Measurements from ENCODE around the gene PATE1.

Gene PATE1

DNA sequence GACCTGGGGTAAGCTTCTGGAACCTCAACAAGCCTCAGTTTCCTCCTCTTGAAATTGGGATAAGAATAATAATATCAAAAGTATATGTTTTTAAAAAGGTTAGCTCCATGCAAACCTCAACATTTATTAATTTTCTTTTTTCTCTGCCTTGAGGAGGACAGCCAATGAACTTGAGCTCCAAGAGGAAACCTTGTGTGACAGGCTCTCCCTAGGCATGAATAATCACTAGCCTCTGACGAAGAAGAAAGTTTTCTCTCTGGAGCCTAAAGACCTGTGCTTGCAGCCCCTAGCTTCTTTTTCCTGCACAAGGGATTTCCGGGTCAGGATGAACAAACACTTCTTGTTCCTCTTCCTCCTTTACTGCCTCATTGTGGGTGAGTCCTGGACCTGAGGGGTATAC, 41.7 kb downstream of the PATE1 start, which contains the start of gene PATE3:
TSS of gene PATE3 (plus strand) at position 301 of the 400 bp plus-strand sequence. CDS start at position 326, 25 bp downstream.
- Histone ChIP-seq H3K4me1 (ENCODE audit: control insufficient read depth in 1 of 2, insufficient read depth in 2 of 2, low read length in 2 of 2) (no peaks in the 10 kb centered on the region), H3K4ac (ENCODE audit: low read depth, low read length) (no peak within 1 kb of the TSS), H3K79me1 (ENCODE audit: low read length) (no peaks in the 10 kb centered on the region), H3K9ac (ENCODE audit: low read length) (no peak within 1 kb of the TSS), H2BK120ac (ENCODE audit: insufficient read depth, low read length, poor library complexity) (no peak within 1 kb of the TSS), H3K36me3 (ENCODE audit: control insufficient read depth in 1 of 2, insufficient read depth in 2 of 2, low read length in 2 of 2) (no peaks in the 10 kb centered on the region), H2AFZ (ENCODE audit: insufficient read depth, low read length, poor library complexity) (no peak within 1 kb of the TSS), H3K79me2 (ENCODE audit: control insufficient read depth, insufficient read depth, low read length, poor library complexity) (no peaks in the 10 kb centered on the region), H4K12ac (ENCODE audit: low read depth, low read length) (no peak within 1 kb of the TSS), H3K4me2 (ENCODE audit: low read length) (no peak within 1 kb of the TSS), H3K18ac (ENCODE audit: low read length) (no peak within 1 kb of the TSS), H3K27me3 (ENCODE audit: insufficient read depth, low read length) (no peaks in the 10 kb centered on the region), H2BK5ac (ENCODE audit: low read depth, low read length, poor library complexity) (no peak within 1 kb of the TSS), H3K9me3 (ENCODE audit: insufficient read depth, low read depth, low read length) (no peaks in the 10 kb centered on the region), H2BK12ac (ENCODE audit: low read length) (no peak within 1 kb of the TSS), H3K4me3 (ENCODE audit: low read depth, low read length) (no peak within 1 kb of the TSS), H3K14ac (ENCODE audit: low read length) (no peak within 1 kb of the TSS), H4K91ac (ENCODE audit: low read depth, low read length) (no peak within 1 kb of the TSS), H2AK5ac (ENCODE audit: low read length) (no peak within 1 kb of the TSS), H3K23ac (ENCODE audit: low read length) (no peak within 1 kb of the TSS), H3K27ac (ENCODE audit: low read depth, low read length) (no peak within 1 kb of the TSS), H4K8ac (ENCODE audit: low read depth, low read length) (no peak within 1 kb of the TSS)
- DNase-seq = no peak
- no CpG with 5 or more reads among the region's 2 CpGs for WGBS (ENCODE audit: extremely low coverage, insufficient coverage, insufficient read length)

DNA sequence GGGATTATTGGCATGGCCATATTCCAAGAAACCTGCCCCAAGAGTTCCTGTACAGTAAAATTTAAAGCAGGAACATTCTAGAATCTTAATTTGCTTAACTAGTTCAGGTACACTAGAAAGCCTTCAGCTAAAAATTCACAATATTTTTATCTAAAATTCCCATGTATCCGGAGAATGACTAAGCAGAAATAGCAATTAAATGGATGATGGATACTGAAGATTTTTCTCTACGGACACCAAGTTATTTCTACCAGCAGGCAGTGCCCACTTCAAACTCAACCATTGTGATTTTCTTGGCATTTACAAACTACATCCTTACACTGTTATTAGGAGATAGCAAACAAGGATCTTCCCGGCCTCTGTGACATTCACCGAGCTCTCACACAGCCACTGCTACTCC, 44.7 kb downstream of the PATE1 start:
- no peak overlapping the region for H3K4me2 ChIP-seq (ENCODE audit: low read length)
- H2AFZ ChIP-seq (ENCODE audit: insufficient read depth, low read length, poor library complexity) = no peak overlapping the region
- no peak overlapping the region for H2BK5ac ChIP-seq (ENCODE audit: low read depth, low read length, poor library complexity)
- no peak overlapping the region for H3K18ac ChIP-seq (ENCODE audit: low read length)
- no peak overlapping the region for H3K27ac ChIP-seq (ENCODE audit: low read depth, low read length)
- H3K4ac ChIP-seq (ENCODE audit: low read depth, low read length) = no peak overlapping the region
- no peaks in the 10 kb centered on the region for H3K4me1 ChIP-seq (ENCODE audit: control insufficient read depth in 1 of 2, insufficient read depth in 2 of 2, low read length in 2 of 2)
- DNase-seq = no peak
- H3K9me3 ChIP-seq (ENCODE audit: insufficient read depth, low read depth, low read length) = no peaks in the 10 kb centered on the region
- no peak overlapping the region for H3K14ac ChIP-seq (ENCODE audit: low read length)
- no peaks in the 10 kb centered on the region for H3K79me2 ChIP-seq (ENCODE audit: control insufficient read depth, insufficient read depth, low read length, poor library complexity)
- no peak overlapping the region for H4K12ac ChIP-seq (ENCODE audit: low read depth, low read length)
- no peak overlapping the region for H2AK5ac ChIP-seq (ENCODE audit: low read length)
- H2BK12ac ChIP-seq (ENCODE audit: low read length) = no peak overlapping the region
- no peaks in the 10 kb centered on the region for H3K79me1 ChIP-seq (ENCODE audit: low read length)
- H3K9ac ChIP-seq (ENCODE audit: low read length) = no peak overlapping the region
- H3K27me3 ChIP-seq (ENCODE audit: insufficient read depth, low read length) = no peaks in the 10 kb centered on the region
- H2BK120ac ChIP-seq (ENCODE audit: insufficient read depth, low read length, poor library complexity) = no peak overlapping the region
- H4K91ac ChIP-seq (ENCODE audit: low read depth, low read length) = no peak overlapping the region
- H3K4me3 ChIP-seq (ENCODE audit: low read depth, low read length) = no peak overlapping the region
- no peaks in the 10 kb centered on the region for H3K36me3 ChIP-seq (ENCODE audit: control insufficient read depth in 1 of 2, insufficient read depth in 2 of 2, low read length in 2 of 2)
- WGBS (ENCODE audit: extremely low coverage, insufficient coverage, insufficient read length) = no CpG with 5 or more reads among the region's 4 CpGs
- H4K8ac ChIP-seq (ENCODE audit: low read depth, low read length) = no peak overlapping the region
- H3K23ac ChIP-seq (ENCODE audit: low read length) = no peak overlapping the region

DNA sequence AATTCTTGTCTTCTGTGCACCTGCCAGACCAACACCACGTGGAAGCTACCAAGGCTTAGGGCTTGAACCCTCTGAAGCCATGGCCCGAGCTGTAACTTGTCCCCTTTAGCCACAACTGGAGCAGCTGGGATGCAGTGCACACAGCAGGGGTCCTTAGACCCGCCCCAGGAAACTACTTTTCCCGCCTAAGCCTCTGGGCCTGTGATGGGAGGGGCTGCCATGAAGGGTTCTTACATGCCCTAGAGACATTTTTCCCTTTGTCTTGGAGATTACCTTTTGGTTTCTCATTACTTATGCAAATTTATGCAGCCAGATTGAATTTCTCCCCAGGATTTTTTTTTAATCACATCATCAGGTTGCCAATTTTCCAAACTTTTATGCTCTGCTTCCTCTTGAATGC, 51.6 kb downstream of the PATE1 start:
- H4K91ac ChIP-seq (ENCODE audit: low read depth, low read length) = no peak overlapping the region
- no peak overlapping the region for H3K4me3 ChIP-seq (ENCODE audit: low read depth, low read length)
- H3K9ac ChIP-seq (ENCODE audit: low read length) = no peak overlapping the region
- no peak overlapping the region for H2BK120ac ChIP-seq (ENCODE audit: insufficient read depth, low read length, poor library complexity)
- H2AFZ ChIP-seq (ENCODE audit: insufficient read depth, low read length, poor library complexity) = no peak overlapping the region
- H3K79me2 ChIP-seq (ENCODE audit: control insufficient read depth, insufficient read depth, low read length, poor library complexity) = no peaks in the 10 kb centered on the region
- no peak overlapping the region for H3K18ac ChIP-seq (ENCODE audit: low read length)
- no peaks in the 10 kb centered on the region for H3K36me3 ChIP-seq (ENCODE audit: control insufficient read depth in 1 of 2, insufficient read depth in 2 of 2, low read length in 2 of 2)
- no peak overlapping the region for H3K14ac ChIP-seq (ENCODE audit: low read length)
- H2BK5ac ChIP-seq (ENCODE audit: low read depth, low read length, poor library complexity) = no peak overlapping the region
- no peak overlapping the region for H2BK12ac ChIP-seq (ENCODE audit: low read length)
- H3K27ac ChIP-seq (ENCODE audit: low read depth, low read length) = no peak overlapping the region
- no CpG with 5 or more reads among the region's 4 CpGs for WGBS (ENCODE audit: extremely low coverage, insufficient coverage, insufficient read length)
- no peak overlapping the region for H4K12ac ChIP-seq (ENCODE audit: low read depth, low read length)
- H3K4ac ChIP-seq (ENCODE audit: low read depth, low read length) = no peak overlapping the region
- H3K9me3 ChIP-seq (ENCODE audit: insufficient read depth, low read depth, low read length) = peaks cover 2% of the 10 kb centered on the region
- H3K23ac ChIP-seq (ENCODE audit: low read length) = no peak overlapping the region
- no peaks in the 10 kb centered on the region for H3K27me3 ChIP-seq (ENCODE audit: insufficient read depth, low read length)
- no peak overlapping the region for H4K8ac ChIP-seq (ENCODE audit: low read depth, low read length)
- no peaks in the 10 kb centered on the region for H3K4me1 ChIP-seq (ENCODE audit: control insufficient read depth in 1 of 2, insufficient read depth in 2 of 2, low read length in 2 of 2)
- no peak overlapping the region for H3K4me2 ChIP-seq (ENCODE audit: low read length)
- DNase-seq = no peak
- H2AK5ac ChIP-seq (ENCODE audit: low read length) = no peak overlapping the region
- no peaks in the 10 kb centered on the region for H3K79me1 ChIP-seq (ENCODE audit: low read length)
